Globus pallidus (tissue), 1 donor: ENCODE measurements around the gene AFAP1.

Experiments
- DNase-seq: peaks from one replicate; pipeline ENCODE4 v3.0.0-alpha.2; 2015; ENCODE audit warnings: low spot score

The AFAP1 gene

GRCh38 chr4:7736436-7737267 is 203.0 kb downstream of the AFAP1 start:
- no peak for DNase-seq

- no peak for DNase-seq
Measured at GRCh38 chr4:7735961-7736360, 203.7 kb downstream of the AFAP1 start.

GRCh38 chr4:7735395-7735794 is 204.3 kb downstream of the AFAP1 start:
- DNase-seq = no peak

DNA sequence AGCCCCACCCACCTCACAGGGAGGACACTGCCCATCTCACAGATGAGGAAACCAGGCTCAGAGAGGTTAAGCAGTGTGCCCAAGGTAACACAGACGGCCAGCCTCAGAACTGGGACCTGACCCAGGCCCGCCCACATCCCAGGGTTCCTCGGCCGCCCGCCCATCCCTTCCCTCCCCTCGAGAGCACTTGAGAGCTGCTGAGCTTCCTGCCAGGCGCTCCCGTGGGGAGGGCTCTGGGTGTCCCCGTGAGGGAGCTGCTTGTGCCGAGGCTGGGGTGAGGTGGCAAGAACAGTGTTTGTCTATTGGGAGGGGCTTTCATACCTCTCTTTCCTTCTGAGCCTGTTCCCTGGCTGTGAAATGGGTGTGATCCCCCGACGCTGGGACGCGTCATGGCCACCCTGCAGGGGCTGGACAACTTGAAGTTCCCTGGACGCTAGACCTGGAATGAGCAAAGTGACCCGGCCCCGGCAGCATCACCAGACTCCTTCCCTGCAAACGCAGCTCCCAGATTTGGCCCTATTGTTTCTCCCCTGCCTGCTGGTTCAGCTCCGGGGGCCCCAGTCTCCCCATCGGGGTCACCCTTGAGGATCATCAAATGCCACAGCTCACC is 204.9 kb downstream of the AFAP1 start:
- DNase-seq = no peak

DNA sequence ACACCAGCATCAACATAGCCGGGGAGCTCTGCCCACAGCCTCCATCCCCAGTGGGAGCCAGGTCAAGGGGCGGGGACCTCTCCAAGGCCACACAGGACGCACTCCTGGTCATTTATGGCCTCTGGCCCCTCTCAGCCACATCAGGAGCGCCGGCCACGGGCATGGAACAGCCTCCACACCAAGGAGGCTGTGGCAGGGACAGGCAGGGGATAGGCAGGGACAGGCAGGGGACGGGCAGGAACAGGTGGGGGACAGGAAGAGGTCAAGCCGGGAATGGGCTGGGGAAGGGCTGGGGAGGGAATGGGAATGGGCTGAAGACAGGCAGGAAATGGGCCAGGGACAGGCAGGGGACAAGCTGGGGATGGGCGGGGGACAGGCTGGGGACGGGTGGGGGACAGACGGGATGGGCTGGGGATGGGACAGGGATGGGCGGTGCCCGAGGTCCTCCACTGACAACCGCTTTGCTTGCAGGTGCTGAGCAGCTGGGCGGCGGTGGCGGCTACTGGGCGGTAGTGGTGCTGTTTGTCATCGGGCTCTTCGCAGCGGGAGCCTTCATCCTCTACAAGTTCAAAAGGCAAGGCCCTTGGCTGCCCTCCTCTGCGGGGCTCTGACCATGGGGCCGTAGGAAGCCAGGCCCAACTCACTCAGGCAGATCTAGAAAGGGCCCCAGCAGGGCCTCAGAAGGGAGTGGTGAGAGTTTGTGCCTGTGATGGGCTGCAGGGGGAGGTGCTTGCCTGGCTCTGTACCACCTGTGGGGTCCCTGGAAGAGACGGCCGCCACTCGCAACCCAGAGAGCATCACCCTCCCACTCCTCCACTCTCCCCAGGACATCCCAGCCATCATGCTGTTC is 205.6 kb downstream of the AFAP1 start:
- DNase-seq = no peak

GRCh38 chr4:7733201-7733600 is 206.5 kb downstream of the AFAP1 start:
- no peak for DNase-seq

- DNase-seq = no peak
Measured at GRCh38 chr4:7732263-7732662, 207.4 kb downstream of the AFAP1 start.

DNA sequence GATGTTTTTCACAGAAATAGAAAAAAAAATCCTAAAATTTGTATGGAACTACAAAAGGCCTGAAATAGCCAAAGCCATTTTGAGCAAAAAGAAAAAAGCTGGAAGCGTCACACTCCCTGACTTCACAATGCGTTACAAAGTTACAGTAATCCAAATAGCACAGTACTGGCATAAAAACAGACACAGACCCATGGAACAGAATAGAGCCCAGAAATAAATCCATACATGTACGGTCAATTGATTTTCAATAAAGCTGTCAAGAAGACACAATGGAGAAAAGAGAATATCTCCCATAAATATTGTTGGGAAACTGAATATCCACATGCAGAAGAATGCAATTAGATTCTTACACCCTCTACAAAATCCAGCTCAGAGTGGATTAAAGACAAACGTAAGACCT is 208.2 kb downstream of the AFAP1 start:
- no peak for DNase-seq

GRCh38 chr4:7727749-7728148 is 211.9 kb downstream of the AFAP1 start:
- no peak for DNase-seq

GRCh38 chr4:7726665-7727413 is 212.8 kb downstream of the AFAP1 start:
- no peak for DNase-seq

DNA sequence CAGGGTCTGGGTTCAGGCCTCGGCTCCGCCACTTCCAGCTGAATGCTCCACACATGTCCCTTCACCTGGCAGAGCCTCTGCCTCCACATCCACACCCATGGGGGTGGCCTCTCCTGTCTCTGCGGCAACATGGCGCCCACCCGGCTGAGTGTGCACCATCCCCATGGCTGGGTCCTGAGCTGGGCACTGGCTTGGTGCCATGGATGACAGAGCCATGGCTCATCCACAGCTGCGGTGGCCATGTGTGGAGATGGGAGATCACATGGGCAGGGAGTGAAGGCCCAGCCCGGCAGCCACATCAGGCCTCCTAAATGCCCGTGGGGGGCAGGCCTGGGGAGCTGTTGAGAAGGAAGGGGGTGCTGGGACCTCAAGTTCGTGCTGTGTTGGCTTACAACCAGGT is 213.7 kb downstream of the AFAP1 start:
- peak; percentile 31 for DNase-seq

GRCh38 chr4:7723625-7724024 is 216.0 kb downstream of the AFAP1 start:
- DNase-seq = no peak

GRCh38 chr4:7722766-7723387 is 216.8 kb downstream of the AFAP1 start:
- DNase-seq = no peak

DNA sequence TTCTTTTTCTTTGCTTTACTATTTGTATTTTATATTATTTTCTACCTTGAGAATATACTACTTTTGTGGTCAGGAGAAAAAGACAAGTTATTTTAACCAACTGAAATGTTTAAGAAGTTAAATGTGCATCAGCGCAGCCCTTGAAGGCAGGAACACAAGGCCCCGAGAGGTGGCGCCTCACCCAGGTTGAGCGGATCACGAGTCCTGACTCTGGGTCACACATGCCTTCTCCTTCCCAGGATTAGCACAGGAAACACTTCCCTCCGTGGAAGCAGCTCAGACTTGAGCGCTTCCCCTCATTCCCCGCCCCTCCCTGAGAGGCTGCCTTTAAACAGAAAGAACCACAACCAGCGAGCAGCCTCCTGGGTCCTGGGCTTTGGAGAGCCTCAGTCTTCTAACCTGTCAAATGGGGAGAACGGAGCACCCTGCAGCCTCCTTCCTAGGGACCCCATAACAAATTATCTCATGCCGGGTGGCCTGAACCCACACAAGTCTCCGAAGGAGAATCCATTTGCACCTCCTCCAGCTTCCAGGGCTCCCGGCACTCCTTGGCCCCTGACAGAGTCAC is 217.6 kb downstream of the AFAP1 start:
- no peak for DNase-seq

DNA sequence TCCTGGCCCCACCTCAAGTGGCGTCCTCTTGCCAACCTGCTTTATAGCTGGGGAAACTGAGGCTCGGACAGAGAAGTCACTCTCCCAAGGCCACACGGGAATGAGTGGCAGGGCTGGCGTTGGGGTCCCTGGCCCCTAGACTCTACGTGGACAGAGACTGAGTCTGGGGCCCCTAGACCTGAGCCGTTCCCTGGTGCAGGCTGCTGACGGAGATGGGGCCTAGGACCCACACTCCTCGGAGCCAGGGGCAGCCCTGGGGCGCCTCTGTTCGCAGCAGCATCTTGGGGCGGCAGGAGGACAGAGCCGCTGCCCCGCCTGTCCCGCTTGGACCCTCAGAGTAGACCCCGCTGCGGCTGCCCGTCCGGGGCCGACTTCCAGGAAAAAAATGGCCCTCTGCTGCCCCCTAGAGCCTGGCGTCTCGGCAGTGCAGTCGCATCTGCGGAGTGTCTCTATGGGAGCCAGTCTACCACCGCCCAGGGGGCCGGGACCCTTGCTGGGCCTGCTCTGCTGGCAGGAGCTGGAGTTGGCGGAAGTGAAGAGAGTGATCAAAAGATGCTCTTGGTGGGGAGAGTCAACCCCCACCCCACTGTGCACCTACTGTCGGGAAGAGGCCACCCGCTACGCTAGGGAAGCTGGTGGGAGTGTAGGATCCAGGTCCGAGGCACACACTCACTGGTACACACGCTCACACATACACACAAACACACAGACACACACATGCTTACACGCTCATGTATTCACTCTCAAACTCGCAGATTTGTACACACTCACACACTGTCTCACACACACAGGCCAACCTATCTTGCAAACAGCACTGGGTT is 220.1 kb downstream of the AFAP1 start:
- DNase-seq = peak; percentile 38

GRCh38 chr4:7717946-7718490 is 221.6 kb downstream of the AFAP1 start:
- no peak for DNase-seq

DNA sequence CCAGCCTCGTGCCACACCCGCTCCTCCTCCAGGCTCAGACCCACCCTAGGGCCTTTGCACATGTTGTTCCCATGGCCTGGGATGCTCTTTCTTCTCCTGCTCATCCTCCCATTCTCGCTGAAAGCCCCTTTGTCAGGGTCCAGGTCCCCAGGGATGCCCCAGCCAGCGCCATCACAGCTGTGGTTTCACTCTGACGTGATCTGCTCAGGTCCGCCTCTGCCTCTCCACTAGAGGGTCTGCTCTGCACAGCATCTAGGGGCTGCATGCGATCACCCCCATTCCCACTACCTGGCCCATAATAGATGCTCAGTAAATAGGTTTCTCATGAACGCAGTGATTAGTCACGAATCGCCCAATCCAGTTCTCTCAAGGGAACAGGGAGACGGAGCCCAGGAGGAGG is 222.5 kb downstream of the AFAP1 start:
- no peak for DNase-seq

DNA sequence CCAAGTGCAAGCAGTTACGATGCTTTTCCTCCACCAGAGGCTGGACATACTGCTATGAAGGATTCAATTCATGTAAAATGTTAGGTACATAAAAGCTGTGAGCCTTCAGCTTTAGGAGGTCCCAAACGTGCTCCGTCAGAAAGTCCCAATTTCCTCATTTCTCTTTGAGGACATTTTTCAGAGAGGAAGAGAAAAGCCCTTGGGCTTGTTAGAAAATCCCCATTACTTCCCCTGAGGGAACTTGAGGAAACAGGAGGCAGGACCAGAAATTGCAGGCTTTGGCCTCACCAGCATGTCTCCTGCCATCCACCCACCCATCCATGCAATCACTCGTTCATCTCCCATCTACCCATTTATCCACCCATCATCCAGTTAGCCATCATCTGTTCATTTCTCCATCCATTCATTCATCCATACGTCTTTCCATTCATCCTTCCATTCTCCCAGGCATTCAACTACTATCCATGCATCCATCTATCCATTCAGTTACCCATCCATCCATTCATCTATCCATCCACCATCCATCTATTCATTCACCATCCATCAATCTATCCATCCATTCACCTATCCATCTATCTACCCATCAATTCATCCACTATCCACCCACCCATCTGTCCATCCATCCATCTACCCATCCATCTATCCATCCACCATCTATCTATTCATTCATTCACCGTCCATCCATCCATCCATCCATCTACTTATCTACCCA is 223.5 kb downstream of the AFAP1 start:
- no peak for DNase-seq

- no peak for DNase-seq
Measured at GRCh38 chr4:7715271-7716009, 224.2 kb downstream of the AFAP1 start.
